ENCODE data around the gene MBL2.

Gene MBL2

DNA sequence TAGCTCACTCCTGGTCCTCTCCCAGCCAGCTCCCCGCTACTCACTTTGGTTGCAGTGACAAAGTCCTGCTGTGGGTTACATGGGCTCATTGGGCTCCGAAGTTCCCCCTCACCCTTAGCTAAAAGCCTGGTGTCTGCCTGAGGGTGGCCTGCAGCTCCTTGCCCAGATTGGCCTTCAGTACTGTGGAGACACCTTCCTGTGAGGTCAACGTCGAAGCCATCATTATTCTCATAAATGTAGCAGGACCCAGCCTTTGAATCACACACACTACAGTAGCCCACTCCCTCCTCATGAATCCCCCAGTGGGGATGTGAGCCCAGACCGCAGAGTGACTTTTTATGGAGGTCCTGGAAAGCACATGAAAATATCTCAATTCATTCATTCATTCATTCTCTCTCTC lies 10.5 kb downstream of the MBL2 start:
- H3K36me3 ChIP-seq (ENCODE audit: insufficient read depth, low read length), result no peaks in the 10 kb centered on the region
- H3K4me1 ChIP-seq (ENCODE audit: insufficient read depth, low read length, poor library complexity, severe bottlenecking), result no peaks in the 10 kb centered on the region
- H3K9me2 ChIP-seq (replicated peaks; ENCODE audit: low read depth, low read length), result no peaks in the 10 kb centered on the region
- no peaks in the 10 kb centered on the region for H3K9me3 ChIP-seq (ENCODE audit: insufficient read depth, low read depth, low read length)
- TF ChIP-seq, protein P1, sequence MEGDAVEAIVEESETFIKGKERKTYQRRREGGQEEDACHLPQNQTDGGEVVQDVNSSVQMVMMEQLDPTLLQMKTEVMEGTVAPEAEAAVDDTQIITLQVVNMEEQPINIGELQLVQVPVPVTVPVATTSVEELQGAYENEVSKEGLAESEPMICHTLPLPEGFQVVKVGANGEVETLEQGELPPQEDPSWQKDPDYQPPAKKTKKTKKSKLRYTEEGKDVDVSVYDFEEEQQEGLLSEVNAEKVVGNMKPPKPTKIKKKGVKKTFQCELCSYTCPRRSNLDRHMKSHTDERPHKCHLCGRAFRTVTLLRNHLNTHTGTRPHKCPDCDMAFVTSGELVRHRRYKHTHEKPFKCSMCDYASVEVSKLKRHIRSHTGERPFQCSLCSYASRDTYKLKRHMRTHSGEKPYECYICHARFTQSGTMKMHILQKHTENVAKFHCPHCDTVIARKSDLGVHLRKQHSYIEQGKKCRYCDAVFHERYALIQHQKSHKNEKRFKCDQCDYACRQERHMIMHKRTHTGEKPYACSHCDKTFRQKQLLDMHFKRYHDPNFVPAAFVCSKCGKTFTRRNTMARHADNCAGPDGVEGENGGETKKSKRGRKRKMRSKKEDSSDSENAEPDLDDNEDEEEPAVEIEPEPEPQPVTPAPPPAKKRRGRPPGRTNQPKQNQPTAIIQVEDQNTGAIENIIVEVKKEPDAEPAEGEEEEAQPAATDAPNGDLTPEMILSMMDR (conservative IDR thresholded peaks at IDR 0.05; ENCODE audit: low read length), result no peak
- no peak for TF ChIP-seq EZH2phosphoT487 (IDR thresholded peaks at IDR 0.05; ENCODE audit: borderline replicate concordance)
- H3K79me2 ChIP-seq (ENCODE audit: insufficient read depth, low read length), result no peaks in the 10 kb centered on the region
- no peak overlapping the region for H3K4me3 ChIP-seq (ENCODE audit: low read length, poor library complexity, severe bottlenecking)
- H3K9ac ChIP-seq (ENCODE audit: low read depth, low read length, poor library complexity, severe bottlenecking), result no peak overlapping the region
- no peak overlapping the region for H2AFZ ChIP-seq (ENCODE audit: low read length)
- no peak overlapping the region for H3K4me2 ChIP-seq (ENCODE audit: low read depth, low read length, poor library complexity, severe bottlenecking)
- no peaks in the 10 kb centered on the region for H3F3A ChIP-seq (ENCODE audit: low read depth)
- H3K27me3 ChIP-seq (ENCODE audit: insufficient read depth, low read length, poor library complexity, severe bottlenecking), result no peaks in the 10 kb centered on the region
- H4K20me1 ChIP-seq (ENCODE audit: insufficient read depth, low read length, poor library complexity, severe bottlenecking), result no peaks in the 10 kb centered on the region

DNA sequence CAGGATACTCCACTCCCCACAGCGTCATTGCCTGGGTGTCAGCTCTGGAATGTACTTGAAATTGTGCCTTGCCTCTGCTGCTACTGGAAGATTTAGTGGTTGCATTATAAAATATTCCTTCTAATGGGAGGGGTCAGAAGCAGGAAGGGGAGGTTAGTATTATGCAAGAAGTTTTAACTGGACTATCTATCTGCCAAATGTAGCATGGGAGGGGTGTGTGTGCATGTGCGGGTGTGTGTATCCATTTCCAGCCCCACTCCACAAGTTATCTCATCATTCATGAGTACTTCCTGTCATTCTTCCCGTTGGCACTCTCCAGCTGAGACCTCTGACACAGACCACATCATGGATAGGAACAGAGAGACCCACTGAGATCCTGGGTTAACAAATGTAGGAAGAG lies 13.4 kb downstream of the MBL2 start:
- Histone ChIP-seq H3K9ac (ENCODE audit: low read depth, low read length, poor library complexity, severe bottlenecking) (no peak overlapping the region), H3K79me2 (ENCODE audit: insufficient read depth, low read length) (no peaks in the 10 kb centered on the region), H3K9me3 (ENCODE audit: insufficient read depth, low read depth, low read length) (no peaks in the 10 kb centered on the region), H2AFZ (ENCODE audit: low read length) (no peak overlapping the region), H4K20me1 (ENCODE audit: insufficient read depth, low read length, poor library complexity, severe bottlenecking) (no peaks in the 10 kb centered on the region), H3K36me3 (ENCODE audit: insufficient read depth, low read length) (no peaks in the 10 kb centered on the region), H3K4me2 (ENCODE audit: low read depth, low read length, poor library complexity, severe bottlenecking) (no peak overlapping the region), H3K27me3 (ENCODE audit: insufficient read depth, low read length, poor library complexity, severe bottlenecking) (no peaks in the 10 kb centered on the region), H3K4me1 (ENCODE audit: insufficient read depth, low read length, poor library complexity, severe bottlenecking) (peaks cover 13% of the 10 kb centered on the region), H3K4me3 (ENCODE audit: low read length, poor library complexity, severe bottlenecking) (no peak overlapping the region), H3F3A (ENCODE audit: low read depth) (no peaks in the 10 kb centered on the region), H3K9me2 (replicated peaks; ENCODE audit: low read depth, low read length) (no peaks in the 10 kb centered on the region)
- no peak for TF ChIP-seq EZH2phosphoT487 (IDR thresholded peaks at IDR 0.05; ENCODE audit: borderline replicate concordance)
- TF ChIP-seq, protein P1 (conservative IDR thresholded peaks at IDR 0.05; ENCODE audit: low read length), result no peak

GRCh38 chr10:52758406-52758805 lies 14.2 kb downstream of the MBL2 start:
- Histone ChIP-seq H3K9ac (ENCODE audit: low read depth, low read length, poor library complexity, severe bottlenecking) (no peak overlapping the region), H3K9me3 (ENCODE audit: insufficient read depth, low read depth, low read length) (no peaks in the 10 kb centered on the region), H3K27me3 (ENCODE audit: insufficient read depth, low read length, poor library complexity, severe bottlenecking) (no peaks in the 10 kb centered on the region), H2AFZ (ENCODE audit: low read length) (no peak overlapping the region), H3K36me3 (ENCODE audit: insufficient read depth, low read length) (no peaks in the 10 kb centered on the region), H3K4me2 (ENCODE audit: low read depth, low read length, poor library complexity, severe bottlenecking) (no peak overlapping the region), H3F3A (ENCODE audit: low read depth) (no peaks in the 10 kb centered on the region), H3K4me1 (ENCODE audit: insufficient read depth, low read length, poor library complexity, severe bottlenecking) (peaks cover 13% of the 10 kb centered on the region), H3K9me2 (replicated peaks; ENCODE audit: low read depth, low read length) (no peaks in the 10 kb centered on the region), H4K20me1 (ENCODE audit: insufficient read depth, low read length, poor library complexity, severe bottlenecking) (no peaks in the 10 kb centered on the region), H3K79me2 (ENCODE audit: insufficient read depth, low read length) (no peaks in the 10 kb centered on the region), H3K4me3 (ENCODE audit: low read length, poor library complexity, severe bottlenecking) (no peak overlapping the region)
- TF ChIP-seq, protein P1 (conservative IDR thresholded peaks at IDR 0.05; ENCODE audit: low read length), result no peak
- TF ChIP-seq EZH2phosphoT487 (IDR thresholded peaks at IDR 0.05; ENCODE audit: borderline replicate concordance), result no peak
